LoVo (cell line): Measurements from ENCODE around the gene FRAS1.
"Not testable (repeated sequence)": the region's sequence is repeated elsewhere in the genome, so short reads cannot be mapped to it uniquely, and the experiment has no call there.

ENCODE experiments used
- DNase-seq: peaks from one replicate; pipeline ENCODE4 v3.0.0-alpha.2; 2016; ENCODE audit warnings: low spot score

FRAS1 gene

GRCh38 chr4:78165758-78166157 is 108.6 kb downstream of the FRAS1 start:
- no peak for DNase-seq

GRCh38 chr4:78166622-78167021 is 109.5 kb downstream of the FRAS1 start:
- DNase-seq: no peak

GRCh38 chr4:78167510-78167909 is 110.4 kb downstream of the FRAS1 start:
- DNase-seq: no peak

- no peak for DNase-seq
These were observed 110.9 kb downstream of the FRAS1 start for GRCh38 chr4:78168029-78168428.

- no peak for DNase-seq
These were observed 112.6 kb downstream of the FRAS1 start for GRCh38 chr4:78169728-78170127.

- no peak for DNase-seq
These were observed 114.4 kb downstream of the FRAS1 start for GRCh38 chr4:78171482-78171881.

- DNase-seq: no peak
These were observed 117.8 kb downstream of the FRAS1 start for GRCh38 chr4:78174891-78175290.

GRCh38 chr4:78179196-78179595 is 122.1 kb downstream of the FRAS1 start:
- DNase-seq: no peak

- DNase-seq: not testable (repeated sequence)
These were observed 124.6 kb downstream of the FRAS1 start for GRCh38 chr4:78181681-78182234.

GRCh38 chr4:78184584-78184983 is 127.5 kb downstream of the FRAS1 start:
- DNase-seq: no peak

GRCh38 chr4:78185117-78185516 is 128.0 kb downstream of the FRAS1 start:
- no peak for DNase-seq

- no peak for DNase-seq
These were observed 129.7 kb downstream of the FRAS1 start for GRCh38 chr4:78186597-78187543.

- no peak for DNase-seq
These were observed 132.9 kb downstream of the FRAS1 start for GRCh38 chr4:78190068-78190467.

GRCh38 chr4:78190595-78190994 is 133.5 kb downstream of the FRAS1 start:
- no peak for DNase-seq

GRCh38 chr4:78197947-78198346 is 140.8 kb downstream of the FRAS1 start:
- DNase-seq: no peak

- DNase-seq: no peak
These were observed 142.9 kb downstream of the FRAS1 start for GRCh38 chr4:78199984-78200383.

GRCh38 chr4:78200949-78201348 is 143.8 kb downstream of the FRAS1 start:
- no peak for DNase-seq

GRCh38 chr4:78204176-78204575 is 147.1 kb downstream of the FRAS1 start:
- no peak for DNase-seq

GRCh38 chr4:78205591-78205990 is 148.5 kb downstream of the FRAS1 start:
- no peak for DNase-seq

GRCh38 chr4:78207541-78207940 is 150.4 kb downstream of the FRAS1 start:
- no peak for DNase-seq

GRCh38 chr4:78207951-78208350 is 150.8 kb downstream of the FRAS1 start:
- no peak for DNase-seq

GRCh38 chr4:78208896-78209295 is 151.8 kb downstream of the FRAS1 start:
- DNase-seq: not testable (repeated sequence)

- DNase-seq: no peak
These were observed 153.7 kb downstream of the FRAS1 start for GRCh38 chr4:78210694-78211410.
